ENCODE measurements around the gene FUCA1. TPM values are rescaled to one million over a fixed set of nuclear protein-coding genes. Genes with fewer than 3 reads are reported as not detected.
A peak's percentile ranks its signal among the peaks of the same experiment; 100 is the strongest.

The FUCA1 gene
- total RNA-seq, 4 donors from 2014 or later = 30.4 to 231 (median 92.9) TPM

GRCh38 chr1:23799570-23800399 lies 68.3 kb downstream of the FUCA1 start:
- Histone ChIP-seq H3K4me3 (peak overlapping the region; percentile 40 to 87 (median 85)), H3K9me3 (no peaks in the 10 kb centered on the region), H3K4me1 (peaks cover 14 to 40% (median 28%) of the 10 kb centered on the region in 4 donors), H3K36me3 (no peaks in the 10 kb centered on the region), H3K27me3 (no peaks in the 10 kb centered on the region), H3K27ac (peak overlapping the region; percentile 91 to 96 (median 94))
- 2% methylated on average over 22 of the region's 48 CpGs; no CpG with 5 or more reads in 1 of the 2 donors for WGBS, 2 donors (ENCODE audit: low coverage in 1 of 2)
- in situ Hi-C loops (cut with MboI; ENCODE audit: low pct_ligation_motif_present in 1 of 4, low pct_unique_long_range_greater_than_20kb in 1 of 4, low sequenced_read_pairs in 3 of 4) (loop anchor here in 2 of 4 donors (10.0 to 25.0 kb wide), 2 partner anchors 65 to 113 kb away; partner anchors contain the start of genes CNR2 (in 1 of the 2) and FUCA1 (in 1 of the 2)), intact Hi-C loops (cut with DNase I; ENCODE audit: low total_unique reads) (loop anchor here (10.0 kb wide), 1 partner anchor 65 kb away; the partner anchor contains the start of gene FUCA1)
- peak; percentile 88 for DNase-seq
- TF ChIP-seq POLR2A (IDR thresholded peaks at IDR 0.05) (peak; percentile 91), CTCF (IDR thresholded peaks at IDR 0.05) (no peak), POLR2AphosphoS5 (IDR thresholded peaks at IDR 0.05) (peak; percentile 80 to 96 (median 92))

GRCh38 chr1:23799255-23799569 lies 68.9 kb downstream of the FUCA1 start:
- DNase-seq = no peak
- 53% methylated on average over 7 of the region's 7 CpGs; no CpG with 5 or more reads in 1 of the 2 donors for WGBS, 2 donors (ENCODE audit: low coverage in 1 of 2)
- in situ Hi-C loops (cut with MboI; ENCODE audit: low pct_ligation_motif_present in 1 of 4, low pct_unique_long_range_greater_than_20kb in 1 of 4, low sequenced_read_pairs in 3 of 4) = no loop called here
- Histone ChIP-seq H3K4me3 (peak overlapping the region in 2 of 4 donors; percentile 84 to 86), H3K9me3 (no peaks in the 10 kb centered on the region), H3K4me1 (peaks cover 14 to 40% (median 29%) of the 10 kb centered on the region in 4 donors), H3K36me3 (no peaks in the 10 kb centered on the region), H3K27me3 (no peaks in the 10 kb centered on the region), H3K27ac (peak overlapping the region; percentile 91 to 96 (median 94))
- TF ChIP-seq EP300 (IDR thresholded peaks at IDR 0.05; ENCODE audit: low read depth) (no peak), CTCF (IDR thresholded peaks at IDR 0.05) (no peak), POLR2AphosphoS5 (IDR thresholded peaks at IDR 0.05) (no peak), POLR2A (IDR thresholded peaks at IDR 0.05) (no peak)
- intact Hi-C loops (cut with DNase I; ENCODE audit: low total_unique reads) = no loop called here

GRCh38 chr1:23798662-23799142 lies 69.4 kb downstream of the FUCA1 start:
- peak; percentile 22 for DNase-seq
- in situ Hi-C loops (cut with MboI; ENCODE audit: low pct_ligation_motif_present in 1 of 4, low pct_unique_long_range_greater_than_20kb in 1 of 4, low sequenced_read_pairs in 3 of 4) = no loop called here
- peak overlapping the region; percentile 91 to 96 (median 94) for H3K27ac ChIP-seq
- H3K4me1 ChIP-seq = peaks cover 14 to 42% (median 32%) of the 10 kb centered on the region in 4 donors
- no peaks in the 10 kb centered on the region for H3K36me3 ChIP-seq
- WGBS, 2 donors (ENCODE audit: low coverage in 1 of 2) = 85% methylated on average over 11 of the region's 12 CpGs; no CpG with 5 or more reads in 1 of the 2 donors
- intact Hi-C loops (cut with DNase I; ENCODE audit: low total_unique reads) = no loop called here
- H3K4me3 ChIP-seq = peak overlapping the region in 1 of 4 donors; percentile 86
- TF ChIP-seq CTCF (IDR thresholded peaks at IDR 0.05) = no peak
- TF ChIP-seq EP300 (IDR thresholded peaks at IDR 0.05; ENCODE audit: low read depth) = no peak
- no peak for TF ChIP-seq POLR2A (IDR thresholded peaks at IDR 0.05)
- no peak for TF ChIP-seq POLR2AphosphoS5 (IDR thresholded peaks at IDR 0.05)
- H3K9me3 ChIP-seq = no peaks in the 10 kb centered on the region
- H3K27me3 ChIP-seq = no peaks in the 10 kb centered on the region

Data from transverse colon (tissue), 4 donors.